ENCODE measurements around the gene TMEM45A.

DNA sequence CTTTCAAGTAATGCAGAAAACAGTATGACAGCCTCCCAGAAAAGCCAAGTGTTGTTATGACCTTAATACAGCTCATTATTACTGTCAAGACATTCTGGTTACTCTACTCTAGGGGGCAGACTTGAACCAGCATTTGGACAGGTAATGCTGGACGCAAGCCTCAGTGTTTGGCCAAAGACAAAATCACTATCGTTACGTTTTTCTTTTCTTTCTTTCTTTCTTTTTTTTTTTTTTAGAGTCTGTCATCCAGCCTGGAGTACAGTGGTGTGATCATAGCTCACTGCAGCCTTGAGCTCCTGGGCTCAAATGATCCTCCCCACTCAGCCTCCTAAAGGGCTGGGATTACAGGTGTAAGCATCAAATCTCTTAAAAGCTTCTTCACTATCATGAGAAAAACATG is 29.4 kb upstream of the TMEM45A start:
- TF ChIP-seq, protein P1, sequence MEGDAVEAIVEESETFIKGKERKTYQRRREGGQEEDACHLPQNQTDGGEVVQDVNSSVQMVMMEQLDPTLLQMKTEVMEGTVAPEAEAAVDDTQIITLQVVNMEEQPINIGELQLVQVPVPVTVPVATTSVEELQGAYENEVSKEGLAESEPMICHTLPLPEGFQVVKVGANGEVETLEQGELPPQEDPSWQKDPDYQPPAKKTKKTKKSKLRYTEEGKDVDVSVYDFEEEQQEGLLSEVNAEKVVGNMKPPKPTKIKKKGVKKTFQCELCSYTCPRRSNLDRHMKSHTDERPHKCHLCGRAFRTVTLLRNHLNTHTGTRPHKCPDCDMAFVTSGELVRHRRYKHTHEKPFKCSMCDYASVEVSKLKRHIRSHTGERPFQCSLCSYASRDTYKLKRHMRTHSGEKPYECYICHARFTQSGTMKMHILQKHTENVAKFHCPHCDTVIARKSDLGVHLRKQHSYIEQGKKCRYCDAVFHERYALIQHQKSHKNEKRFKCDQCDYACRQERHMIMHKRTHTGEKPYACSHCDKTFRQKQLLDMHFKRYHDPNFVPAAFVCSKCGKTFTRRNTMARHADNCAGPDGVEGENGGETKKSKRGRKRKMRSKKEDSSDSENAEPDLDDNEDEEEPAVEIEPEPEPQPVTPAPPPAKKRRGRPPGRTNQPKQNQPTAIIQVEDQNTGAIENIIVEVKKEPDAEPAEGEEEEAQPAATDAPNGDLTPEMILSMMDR (IDR thresholded peaks at IDR 0.05), result peak; percentile 67 to 89 (median 74)
- TF ChIP-seq POLR2A (IDR thresholded peaks at IDR 0.05), result no peak
